ENCODE data around the gene SPRING1. TPM values are rescaled to one million over a fixed set of nuclear protein-coding genes. Genes with fewer than 3 reads are reported as not detected.
A peak's percentile ranks its signal among the peaks of the same experiment; 100 is the strongest.

SPRING1 gene
- total and polyA plus RNA-seq, 10 donors, result 8.8 to 43.8 (median 23.7) TPM

- Histone ChIP-seq H3K9me3 (no peaks in the 10 kb centered on the region), H3K27ac (peak overlapping the region; percentile 60 to 91 (median 81)), H3K4me1 (peaks cover 16 to 41% (median 23%) of the 10 kb centered on the region in 6 donors), H3K36me3 (peaks cover 0 to 32% (median 9%) of the 10 kb centered on the region in 6 donors), H3K27me3 (replicated peaks in 1 of 7) (no peaks in the 10 kb centered on the region), H3K4me3 (peak overlapping the region; percentile 71 to 93 (median 86))
- 2 to 6% (median 4%) methylated on average over 24 of the region's 24 CpGs for WGBS, 5 donors
- peak; percentile 80 for DNase-seq
- intact Hi-C loops (cut with DNase I; ENCODE audit: low total_unique reads), result no loop called here
- no peak for TF ChIP-seq POLR2A (IDR thresholded peaks at IDR 0.05)
- no peak for TF ChIP-seq POLR2AphosphoS5 (IDR thresholded peaks at IDR 0.05)
- TF ChIP-seq CTCF (IDR thresholded peaks at IDR 0.05 in 8 of 11, conservative IDR thresholded peaks at IDR 0.05 in 3 of 11), result no peak
Measured at GRCh38 chr12:116736962-116737773, 701 bp downstream of the SPRING1 start.

- H3K4me3 ChIP-seq, result peak overlapping the region in 3 of 8 donors; percentile 85 to 93 (median 86)
Measured at GRCh38 chr12:116735951-116736599, 1.8 kb downstream of the SPRING1 start.

GRCh38 chr12:116735084-116735483 lies 2.8 kb downstream of the SPRING1 start:
- no peak for DNase-seq
- WGBS, 5 donors, result 81 to 94% (median 90%) methylated on average over 10 of the region's 10 CpGs
- Histone ChIP-seq H3K4me3 (no peak overlapping the region), H3K4me1 (peaks cover 16 to 51% (median 23%) of the 10 kb centered on the region in 6 donors), H3K9me3 (no peaks in the 10 kb centered on the region), H3K27me3 (replicated peaks in 1 of 7) (no peaks in the 10 kb centered on the region), H3K36me3 (peaks cover 0 to 51% (median 9%) of the 10 kb centered on the region in 6 donors), H3K27ac (no peak overlapping the region)
- TF ChIP-seq POLR2AphosphoS5 (IDR thresholded peaks at IDR 0.05), result no peak
- no peak for TF ChIP-seq CTCF (IDR thresholded peaks at IDR 0.05 in 8 of 11, conservative IDR thresholded peaks at IDR 0.05 in 3 of 11)
- TF ChIP-seq POLR2A (IDR thresholded peaks at IDR 0.05), result no peak
- intact Hi-C loops (cut with DNase I; ENCODE audit: low total_unique reads), result no loop called here

More at GRCh38 chr12:116735951-116736599, 1.8 kb downstream of the SPRING1 start:
- intact Hi-C loops (cut with DNase I; ENCODE audit: low total_unique reads), result no loop called here
- Histone ChIP-seq H3K27ac (peak overlapping the region in 2 of 8 donors; percentile 88 to 91), H3K36me3 (peaks cover 0 to 42% (median 9%) of the 10 kb centered on the region in 6 donors), H3K4me1 (peaks cover 16 to 51% (median 23%) of the 10 kb centered on the region in 6 donors), H3K27me3 (replicated peaks in 1 of 7) (no peaks in the 10 kb centered on the region), H3K9me3 (no peaks in the 10 kb centered on the region)
- no peak for DNase-seq
- 63 to 85% (median 71%) methylated on average over 9 of the region's 9 CpGs for WGBS, 5 donors
- TF ChIP-seq CTCF (IDR thresholded peaks at IDR 0.05 in 8 of 11, conservative IDR thresholded peaks at IDR 0.05 in 3 of 11), result no peak
- no peak for TF ChIP-seq POLR2A (IDR thresholded peaks at IDR 0.05)
- TF ChIP-seq POLR2AphosphoS5 (IDR thresholded peaks at IDR 0.05), result no peak
